Transverse colon (tissue), 4 donors: ENCODE results near the gene IKZF1.

Source experiments
- EP300 ChIP-seq: sonication (generic); formaldehyde crosslinking; IDR thresholded peaks from one replicate; pipeline ENCODE4 v1.6.1; 2017; ENCODE audit warnings: antibody characterized with exemption, low read depth
- POLR2A ChIP-seq: fragments of 450-650 bp; IDR thresholded peaks from one replicate; pipeline ENCODE4 v1.6.1; 2016; ENCODE audit warnings: antibody characterized with exemption, mild to moderate bottlenecking, moderate library complexity
- POLR2AphosphoS5 ChIP-seq, 3 donors: sonication (generic); formaldehyde crosslinking; IDR thresholded peaks; one replicate each; pipeline ENCODE4 v1.6.1; 2016; ENCODE audit warnings: antibody characterized with exemption in 3 of 3
- TF ChIP-seq, protein P1 (sequence below), 5 experiments: fragments of 200-600 bp in 3 of 5; fragments of 450-650 bp in 2 of 5; sonication (generic) in 3 of 5; IDR thresholded peaks; 1 replicate in 2 of 5; 2 replicates in 3 of 5; pipeline ENCODE4 v1.5.1; 2016 to 2017; ENCODE audit warnings: antibody characterized with exemption in 5 of 5, inconsistent platforms in 3 of 5, mild to moderate bottlenecking in 2 of 5, moderate library complexity in 1 of 5

DNA sequence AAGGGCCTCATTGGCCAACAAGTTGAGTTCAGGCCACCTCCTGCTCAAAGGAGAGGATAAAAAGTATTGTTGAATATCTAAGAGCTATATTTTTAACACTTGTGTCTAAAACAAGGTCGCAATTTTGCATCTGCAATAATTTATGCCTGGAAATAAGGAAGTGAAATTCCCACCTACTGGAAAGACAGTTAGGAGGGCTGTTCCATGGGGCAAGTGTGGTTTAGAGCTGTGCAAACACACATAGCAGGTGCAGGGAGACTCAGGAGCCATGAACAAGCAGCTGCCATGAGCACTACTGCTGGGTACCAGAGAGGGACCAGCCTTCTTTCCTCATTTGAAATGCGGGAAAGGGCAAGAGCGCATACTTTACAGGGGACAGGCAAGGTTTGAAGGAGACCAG lies 35.5 kb upstream of the IKZF1 start:
- TF ChIP-seq POLR2A, result no peak
- TF ChIP-seq, protein P1, sequence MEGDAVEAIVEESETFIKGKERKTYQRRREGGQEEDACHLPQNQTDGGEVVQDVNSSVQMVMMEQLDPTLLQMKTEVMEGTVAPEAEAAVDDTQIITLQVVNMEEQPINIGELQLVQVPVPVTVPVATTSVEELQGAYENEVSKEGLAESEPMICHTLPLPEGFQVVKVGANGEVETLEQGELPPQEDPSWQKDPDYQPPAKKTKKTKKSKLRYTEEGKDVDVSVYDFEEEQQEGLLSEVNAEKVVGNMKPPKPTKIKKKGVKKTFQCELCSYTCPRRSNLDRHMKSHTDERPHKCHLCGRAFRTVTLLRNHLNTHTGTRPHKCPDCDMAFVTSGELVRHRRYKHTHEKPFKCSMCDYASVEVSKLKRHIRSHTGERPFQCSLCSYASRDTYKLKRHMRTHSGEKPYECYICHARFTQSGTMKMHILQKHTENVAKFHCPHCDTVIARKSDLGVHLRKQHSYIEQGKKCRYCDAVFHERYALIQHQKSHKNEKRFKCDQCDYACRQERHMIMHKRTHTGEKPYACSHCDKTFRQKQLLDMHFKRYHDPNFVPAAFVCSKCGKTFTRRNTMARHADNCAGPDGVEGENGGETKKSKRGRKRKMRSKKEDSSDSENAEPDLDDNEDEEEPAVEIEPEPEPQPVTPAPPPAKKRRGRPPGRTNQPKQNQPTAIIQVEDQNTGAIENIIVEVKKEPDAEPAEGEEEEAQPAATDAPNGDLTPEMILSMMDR (IDR thresholded peaks at IDR 0.05), result no peak
- no peak for TF ChIP-seq EP300
- TF ChIP-seq POLR2AphosphoS5 (IDR thresholded peaks at IDR 0.05), result no peak
